Measurements from ENCODE around the gene DOCK9.

GRCh38 chr13:99018418-99019180, 40.7 kb upstream of the DOCK9 start:
- TF ChIP-seq CTCF (conservative IDR thresholded peaks at IDR 0.05; ENCODE audit: low read depth, low read length) (no peak), EZH2 (IDR thresholded peaks at IDR 0.05; ENCODE audit: borderline replicate concordance, low read depth, low read length, poor library complexity, severe bottlenecking) (no peak)

Data from A673 (cell line).